SK-MEL-5 (cell line): ENCODE data around the gene GRAMD1B. TPM values are rescaled to one million over a fixed set of nuclear protein-coding genes. Genes with fewer than 3 reads are reported as not detected.
"Not testable (repeated sequence)": the region's sequence is repeated elsewhere in the genome, so short reads cannot be mapped to it uniquely, and the experiment has no call there.

ENCODE experiments used
- DNase-seq: peaks from one replicate; pipeline ENCODE4 v3.0.0-alpha.2; 2016; ENCODE audit warnings: low read depth, low spot score
- in situ Hi-C: cut with HindIII; loops from 2 replicates; pipeline ENCODE4 v1.10.0; 2016; ENCODE audit warnings: low sequenced_read_pairs, high pct_unique_total_duplicates, low pct_unique_long_range_greater_than_20kb
- total RNA-seq: library from RNA; depleted of rRNA; stranded (reverse); fragments of >200 nt; shearing (Covaris generic); gene quantifications from 2 replicates; pipeline ENCODE4 v1.2.3, GENCODE V29; 2014

GRAMD1B gene
- total RNA-seq, 1 experiment from 2014 or later = 721 TPM

GRCh38 chr11:123431619-123432018 is 1.6 kb downstream of the GRAMD1B start:
- DNase-seq = no peak
- in situ Hi-C loops = no loop called here

- in situ Hi-C loops = no loop called here
- peak; percentile 65 for DNase-seq
Observed at GRCh38 chr11:123434262-123434661, 4.2 kb downstream of the GRAMD1B start.

- DNase-seq = no peak
- in situ Hi-C loops = no loop called here
Observed at GRCh38 chr11:123434911-123435310, 4.8 kb downstream of the GRAMD1B start.

- no peak for DNase-seq
- in situ Hi-C loops = no loop called here
Observed at GRCh38 chr11:123437236-123437979, 7.3 kb downstream of the GRAMD1B start.

- in situ Hi-C loops = no loop called here
- no peak for DNase-seq
Observed at GRCh38 chr11:123438131-123438627, 8.1 kb downstream of the GRAMD1B start.

GRCh38 chr11:123439616-123440015 is 9.5 kb downstream of the GRAMD1B start:
- DNase-seq = no peak
- in situ Hi-C loops = no loop called here

GRCh38 chr11:123441161-123441560 is 11.1 kb downstream of the GRAMD1B start:
- DNase-seq = no peak
- in situ Hi-C loops = no loop called here

GRCh38 chr11:123443851-123444623 is 14.0 kb downstream of the GRAMD1B start:
- no peak for DNase-seq
- in situ Hi-C loops = no loop called here

GRCh38 chr11:123448823-123449222 is 18.8 kb downstream of the GRAMD1B start:
- in situ Hi-C loops = no loop called here
- DNase-seq = no peak

- in situ Hi-C loops = no loop called here
- no peak for DNase-seq
Observed at GRCh38 chr11:123449436-123449835, 19.4 kb downstream of the GRAMD1B start.

GRCh38 chr11:123450623-123451022 is 20.6 kb downstream of the GRAMD1B start:
- in situ Hi-C loops = no loop called here
- DNase-seq = no peak

GRCh38 chr11:123451183-123451781 is 21.2 kb downstream of the GRAMD1B start:
- no peak for DNase-seq
- in situ Hi-C loops = no loop called here

- in situ Hi-C loops = no loop called here
- DNase-seq = no peak
Observed at GRCh38 chr11:123452794-123453193, 22.7 kb downstream of the GRAMD1B start.

- in situ Hi-C loops = no loop called here
Observed at GRCh38 chr11:123454060-123454651, 24.1 kb downstream of the GRAMD1B start.

GRCh38 chr11:123454796-123455195 is 24.7 kb downstream of the GRAMD1B start:
- DNase-seq = no peak
- in situ Hi-C loops = no loop called here

More at GRCh38 chr11:123454060-123454651, 24.1 kb downstream of the GRAMD1B start:
- DNase-seq = peak; percentile 98

- in situ Hi-C loops, DNase-seq: not testable (repeated sequence)
Observed at GRCh38 chr11:123456448-123456847, 26.4 kb downstream of the GRAMD1B start.

- peak; percentile 89 for DNase-seq
Observed at GRCh38 chr11:123457187-123457770, 27.2 kb downstream of the GRAMD1B start.

GRCh38 chr11:123458501-123458900 is 28.4 kb downstream of the GRAMD1B start:
- in situ Hi-C loops = no loop called here
- DNase-seq = no peak

More at GRCh38 chr11:123457187-123457770, 27.2 kb downstream of the GRAMD1B start:
- in situ Hi-C loops = no loop called here
